NCI-H1092 treated with DMSO at 0.1 percent for 48 hours (cell line): Measurements from ENCODE around the gene FBXL22.
"Not testable (repeated sequence)": the region's sequence is repeated elsewhere in the genome, so short reads cannot be mapped to it uniquely, and the experiment has no call there.

Experiments used
- DNase-seq: peaks from one replicate; lab custom pipeline; 2025; lab: John Stamatoyannopoulos, UW

Gene FBXL22

GRCh38 chr15:63612300-63612699 lies 15.1 kb downstream of the FBXL22 start:
- DNase-seq = no peak

GRCh38 chr15:63615935-63616334 lies 18.7 kb downstream of the FBXL22 start:
- DNase-seq = no peak

- not testable (repeated sequence) for DNase-seq
Measured at GRCh38 chr15:63617147-63617546, 20.0 kb downstream of the FBXL22 start.

DNA sequence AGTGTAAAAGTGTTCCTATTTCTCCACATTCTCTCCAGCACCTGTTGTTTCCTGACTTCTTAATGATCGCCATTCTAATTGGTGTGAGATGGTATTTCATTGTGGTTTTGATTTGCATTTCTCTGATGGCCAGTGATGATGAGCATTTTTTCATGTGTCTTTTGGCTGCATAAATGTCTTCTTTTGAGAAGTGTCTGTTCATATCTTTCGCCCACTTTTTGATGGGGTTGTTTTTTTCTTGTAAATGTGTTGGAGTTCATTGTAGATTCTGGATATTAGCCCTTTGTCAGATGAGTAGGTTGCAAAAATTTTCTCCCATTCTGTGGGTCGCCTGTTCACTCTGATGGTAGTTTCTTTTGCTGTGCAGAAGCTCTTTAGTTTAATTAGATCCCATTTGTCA lies 20.4 kb downstream of the FBXL22 start:
- DNase-seq = not testable (repeated sequence)

DNA sequence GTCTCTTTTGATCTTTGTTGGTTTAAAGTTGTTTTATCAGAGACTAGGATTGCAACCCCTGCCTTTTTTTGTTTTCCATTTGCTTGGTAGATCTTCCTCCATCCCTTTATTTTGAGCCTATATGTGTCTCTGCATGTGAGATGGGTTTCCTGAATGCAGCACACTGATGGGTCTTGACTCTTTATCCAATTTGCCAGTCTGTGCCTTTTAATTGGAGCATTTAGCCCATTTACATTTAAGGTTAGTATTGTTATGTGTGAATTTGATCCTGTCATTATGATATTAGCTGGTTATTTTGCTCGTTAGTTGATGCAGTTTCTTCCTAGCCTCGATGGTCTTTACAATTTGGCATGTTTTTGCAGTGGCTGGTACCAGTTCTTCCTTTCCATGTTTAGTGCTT lies 23.6 kb downstream of the FBXL22 start:
- DNase-seq = not testable (repeated sequence)

DNA sequence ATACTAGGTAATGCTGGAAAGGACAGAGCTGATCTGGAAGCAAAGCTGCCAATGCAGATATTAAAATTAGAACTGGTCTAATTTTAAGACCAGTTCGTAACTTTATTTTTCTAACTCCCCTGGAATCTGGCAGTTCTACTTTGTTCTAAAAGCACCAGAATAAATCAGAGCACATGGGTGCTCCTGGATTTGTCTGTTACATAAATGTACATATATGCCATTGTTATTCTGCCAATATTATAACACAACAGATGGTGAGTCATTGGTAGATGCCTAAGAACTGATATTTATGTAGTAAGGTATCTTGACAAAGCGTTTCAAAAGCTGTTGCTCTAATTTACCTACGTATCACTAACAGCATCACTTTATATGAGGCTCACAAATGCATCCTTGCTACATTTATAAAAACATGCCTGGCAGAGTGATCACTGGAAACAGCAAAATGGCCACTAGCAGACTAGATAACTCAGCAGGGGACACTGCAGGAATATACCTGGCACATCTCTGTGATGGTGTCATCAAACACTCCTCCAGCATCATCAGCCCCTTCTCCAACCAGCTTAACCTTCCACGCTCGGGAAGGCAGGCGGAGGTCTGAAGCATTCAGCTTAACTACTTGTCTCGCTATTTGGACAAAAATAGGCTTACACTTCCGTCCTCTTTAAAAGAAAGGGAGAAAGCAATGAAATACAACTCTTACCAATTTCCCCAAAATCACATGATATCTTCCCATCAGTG lies 26.2 kb downstream of the FBXL22 start:
- no peak for DNase-seq

GRCh38 chr15:63626955-63627354 lies 29.8 kb downstream of the FBXL22 start:
- no peak for DNase-seq

DNA sequence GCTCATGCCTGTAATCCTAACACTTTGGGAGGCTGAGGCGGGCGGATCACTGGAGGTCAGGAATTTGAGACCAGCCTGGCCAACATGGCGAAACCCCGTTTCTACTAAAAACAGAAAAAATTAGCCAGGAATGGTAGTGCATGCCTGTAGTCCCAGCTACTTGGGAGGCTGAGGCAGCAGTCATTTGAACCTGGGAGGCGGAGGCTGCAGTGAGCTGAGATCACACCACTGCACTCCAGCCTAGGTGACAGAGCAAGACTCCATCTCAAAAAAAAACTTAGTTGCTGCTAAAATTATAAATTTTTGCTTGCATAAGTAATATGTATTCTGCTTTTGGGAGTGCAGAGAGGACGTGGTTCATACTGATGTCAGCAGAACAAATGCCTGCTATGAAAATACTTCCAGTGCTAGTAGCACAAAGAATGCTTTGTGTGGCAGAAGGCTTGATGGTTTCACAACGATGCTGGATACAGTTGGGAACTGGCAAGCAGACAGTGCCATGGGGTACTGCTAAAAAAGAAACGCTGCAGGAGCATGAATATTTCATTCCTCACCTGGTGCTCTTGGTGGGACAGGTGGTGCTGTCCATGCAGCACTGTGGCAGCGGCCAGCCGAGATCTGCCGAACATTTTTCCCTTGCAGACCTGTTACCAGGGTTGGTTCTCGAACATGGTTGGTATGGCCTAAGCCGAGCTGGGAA lies 31.1 kb downstream of the FBXL22 start:
- DNase-seq = no peak

DNA sequence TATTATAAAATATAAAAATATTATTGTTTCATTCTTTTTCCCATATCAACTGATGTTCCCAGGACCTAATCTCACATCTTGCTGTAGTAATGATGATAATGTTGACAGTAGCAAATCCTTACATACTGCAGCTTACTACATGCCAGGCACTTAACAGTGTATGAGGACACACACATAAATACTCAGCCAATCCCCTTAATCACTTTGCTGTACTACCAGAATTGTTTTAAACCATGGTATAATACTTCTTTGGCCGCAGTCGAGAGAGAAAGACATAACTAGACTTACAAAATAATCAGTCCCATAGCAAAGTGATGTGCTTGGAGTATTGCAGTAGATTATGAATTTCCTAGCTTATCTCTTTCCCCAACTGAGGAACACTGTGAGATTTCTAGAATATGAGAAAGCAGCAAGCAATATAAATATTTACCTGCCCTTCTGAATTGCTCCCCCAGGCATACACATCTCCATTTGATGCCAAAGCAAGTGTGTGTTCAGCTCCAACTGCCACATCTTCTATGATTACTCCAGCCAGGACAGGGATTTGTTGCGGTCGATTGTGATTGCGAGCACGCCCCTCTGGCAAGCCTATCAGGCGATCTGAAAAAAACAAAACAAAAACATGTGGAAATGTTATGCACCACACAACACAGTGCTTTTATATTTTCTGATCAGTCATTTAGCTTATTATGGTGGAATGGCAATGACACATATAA lies 33.0 kb downstream of the FBXL22 start:
- DNase-seq = no peak

DNA sequence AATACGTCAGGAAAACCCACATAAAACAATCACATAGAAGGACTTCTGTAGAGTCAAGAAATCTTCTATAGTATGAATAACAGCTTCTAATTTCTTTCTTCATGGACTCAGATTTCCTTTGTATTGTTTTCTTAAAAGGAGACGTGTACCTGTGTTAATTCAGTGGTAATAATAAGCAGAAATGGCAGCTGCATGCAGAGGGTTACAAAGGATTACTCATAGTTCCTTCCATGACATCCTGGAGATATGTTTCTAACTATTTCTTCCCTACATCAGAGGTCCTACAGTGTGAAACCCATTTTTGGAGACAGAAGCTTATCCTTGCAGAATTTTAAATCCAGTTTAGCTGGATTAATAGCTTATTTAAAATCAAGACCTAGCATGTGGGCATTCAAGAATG lies 36.1 kb downstream of the FBXL22 start:
- no peak for DNase-seq

- no peak for DNase-seq
Measured at GRCh38 chr15:63634154-63634553, 37.0 kb downstream of the FBXL22 start.

- DNase-seq = no peak
Measured at GRCh38 chr15:63636518-63637061, 39.4 kb downstream of the FBXL22 start.

GRCh38 chr15:63638839-63639238 lies 41.7 kb downstream of the FBXL22 start:
- no peak for DNase-seq

GRCh38 chr15:63640146-63640545 lies 43.0 kb downstream of the FBXL22 start:
- DNase-seq = no peak
